Measurements from ENCODE around the gene PGK1.

The PGK1 gene

DNA sequence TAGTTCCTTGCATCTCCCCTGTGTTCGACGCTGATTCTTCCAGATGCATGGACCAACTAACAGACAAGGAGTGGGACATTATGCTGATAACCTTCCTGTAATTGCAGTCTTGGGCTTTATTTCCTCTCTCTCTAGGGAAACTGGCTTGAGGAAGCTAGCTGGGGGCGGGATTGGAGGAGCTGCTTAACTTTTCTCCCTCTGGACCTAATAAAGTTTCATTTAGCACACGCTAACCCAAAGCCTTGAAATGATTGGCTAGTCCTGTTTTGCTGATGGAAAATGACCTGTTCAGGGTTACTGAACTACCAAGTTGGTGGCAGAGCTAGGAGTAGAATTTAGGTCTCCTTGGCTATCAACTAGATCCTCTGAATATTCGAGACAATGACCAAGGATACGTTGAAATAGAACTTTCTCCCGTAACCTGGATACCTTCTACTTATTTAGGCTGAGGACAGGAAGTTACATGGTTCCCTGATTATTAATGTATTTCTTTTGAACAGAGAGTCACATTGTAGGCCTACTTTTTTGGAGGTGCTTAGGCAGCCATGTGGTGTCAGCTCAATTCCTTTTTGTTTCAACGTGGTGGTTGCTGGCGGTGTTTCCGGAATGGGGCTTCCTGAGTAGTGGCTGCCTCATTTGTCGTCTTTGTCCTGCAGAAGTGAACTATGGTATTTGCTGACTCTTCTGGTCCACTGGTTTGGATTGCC is 2.0 kb downstream of the PGK1 start:
- Histone ChIP-seq H3K9ac (ENCODE audit: low read length) (peak overlapping the region; percentile 97), H2AFZ (ENCODE audit: low read depth, low read length, severe bottlenecking) (no peak overlapping the region), H3K4me2 (ENCODE audit: low read depth, low read length, poor library complexity, severe bottlenecking) (peak overlapping the region; percentile 72), H3F3A (ENCODE audit: insufficient read depth) (no peaks in the 10 kb centered on the region), H3K36me3 (ENCODE audit: low read length) (peaks cover 20% of the 10 kb centered on the region; the same call in 1 of the 2 replicates), H3K79me2 (ENCODE audit: insufficient read depth, low read length) (peaks cover 68% of the 10 kb centered on the region), H4K20me1 (ENCODE audit: low read depth, low read length) (peaks cover 42% of the 10 kb centered on the region), H3K9me2 (replicated peaks; ENCODE audit: insufficient read depth, low read length) (no peaks in the 10 kb centered on the region), H3K27me3 (ENCODE audit: low read length) (no peaks in the 10 kb centered on the region), H3K4me3 (ENCODE audit: insufficient read depth, low read length, poor library complexity, severe bottlenecking) (peak overlapping the region; percentile 98), H3K27ac (ENCODE audit: low read depth, low read length) (no peak overlapping the region), H3K9me3 (ENCODE audit: insufficient read depth, low read length) (no peaks in the 10 kb centered on the region)
- no peak for TF ChIP-seq EZH2phosphoT487 (conservative IDR thresholded peaks at IDR 0.05; ENCODE audit: low read length)
- TF ChIP-seq, protein P1, sequence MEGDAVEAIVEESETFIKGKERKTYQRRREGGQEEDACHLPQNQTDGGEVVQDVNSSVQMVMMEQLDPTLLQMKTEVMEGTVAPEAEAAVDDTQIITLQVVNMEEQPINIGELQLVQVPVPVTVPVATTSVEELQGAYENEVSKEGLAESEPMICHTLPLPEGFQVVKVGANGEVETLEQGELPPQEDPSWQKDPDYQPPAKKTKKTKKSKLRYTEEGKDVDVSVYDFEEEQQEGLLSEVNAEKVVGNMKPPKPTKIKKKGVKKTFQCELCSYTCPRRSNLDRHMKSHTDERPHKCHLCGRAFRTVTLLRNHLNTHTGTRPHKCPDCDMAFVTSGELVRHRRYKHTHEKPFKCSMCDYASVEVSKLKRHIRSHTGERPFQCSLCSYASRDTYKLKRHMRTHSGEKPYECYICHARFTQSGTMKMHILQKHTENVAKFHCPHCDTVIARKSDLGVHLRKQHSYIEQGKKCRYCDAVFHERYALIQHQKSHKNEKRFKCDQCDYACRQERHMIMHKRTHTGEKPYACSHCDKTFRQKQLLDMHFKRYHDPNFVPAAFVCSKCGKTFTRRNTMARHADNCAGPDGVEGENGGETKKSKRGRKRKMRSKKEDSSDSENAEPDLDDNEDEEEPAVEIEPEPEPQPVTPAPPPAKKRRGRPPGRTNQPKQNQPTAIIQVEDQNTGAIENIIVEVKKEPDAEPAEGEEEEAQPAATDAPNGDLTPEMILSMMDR (IDR thresholded peaks at IDR 0.05; ENCODE audit: insufficient read depth, low read length, poor library complexity, severe bottlenecking), result no peak

DNA sequence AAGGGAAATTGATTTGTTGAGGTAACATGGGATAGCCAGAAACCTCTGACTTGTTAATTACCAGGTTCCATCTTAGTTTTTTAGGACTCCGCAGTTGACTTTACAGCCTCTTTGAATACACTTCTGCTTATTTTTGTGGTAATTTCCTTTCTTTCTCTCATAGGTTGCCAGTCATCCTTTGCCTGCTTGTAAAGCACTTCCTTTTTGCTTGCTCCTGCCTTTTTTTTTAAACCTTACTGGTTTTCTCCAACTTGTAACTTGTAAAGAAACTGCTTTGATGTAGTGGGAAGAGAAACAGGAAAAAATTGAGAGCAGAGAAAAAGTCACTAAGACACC is 2.6 kb downstream of the PGK1 start:
- H3K9me2 ChIP-seq (replicated peaks; ENCODE audit: insufficient read depth, low read length), result no peaks in the 10 kb centered on the region
- H3K4me2 ChIP-seq (ENCODE audit: low read depth, low read length, poor library complexity, severe bottlenecking), result peak overlapping the region; percentile 72
- no peak overlapping the region for H3K27ac ChIP-seq (ENCODE audit: low read depth, low read length)
- H4K20me1 ChIP-seq (ENCODE audit: low read depth, low read length), result peaks cover 44% of the 10 kb centered on the region
- H3K79me2 ChIP-seq (ENCODE audit: insufficient read depth, low read length), result peaks cover 73% of the 10 kb centered on the region
- H3F3A ChIP-seq (ENCODE audit: insufficient read depth), result no peaks in the 10 kb centered on the region
- no peaks in the 10 kb centered on the region for H3K27me3 ChIP-seq (ENCODE audit: low read length)
- no peak for TF ChIP-seq EZH2phosphoT487 (conservative IDR thresholded peaks at IDR 0.05; ENCODE audit: low read length)
- TF ChIP-seq, protein P1 (IDR thresholded peaks at IDR 0.05; ENCODE audit: insufficient read depth, low read length, poor library complexity, severe bottlenecking), result no peak
- no peak overlapping the region for H3K9ac ChIP-seq (ENCODE audit: low read length)
- no peak overlapping the region for H3K4me3 ChIP-seq (ENCODE audit: insufficient read depth, low read length, poor library complexity, severe bottlenecking)
- no peaks in the 10 kb centered on the region for H3K9me3 ChIP-seq (ENCODE audit: insufficient read depth, low read length)
- no peak overlapping the region for H2AFZ ChIP-seq (ENCODE audit: low read depth, low read length, severe bottlenecking)
- peaks cover 23% of the 10 kb centered on the region; the same call in 1 of the 2 replicates for H3K36me3 ChIP-seq (ENCODE audit: low read length)

DNA sequence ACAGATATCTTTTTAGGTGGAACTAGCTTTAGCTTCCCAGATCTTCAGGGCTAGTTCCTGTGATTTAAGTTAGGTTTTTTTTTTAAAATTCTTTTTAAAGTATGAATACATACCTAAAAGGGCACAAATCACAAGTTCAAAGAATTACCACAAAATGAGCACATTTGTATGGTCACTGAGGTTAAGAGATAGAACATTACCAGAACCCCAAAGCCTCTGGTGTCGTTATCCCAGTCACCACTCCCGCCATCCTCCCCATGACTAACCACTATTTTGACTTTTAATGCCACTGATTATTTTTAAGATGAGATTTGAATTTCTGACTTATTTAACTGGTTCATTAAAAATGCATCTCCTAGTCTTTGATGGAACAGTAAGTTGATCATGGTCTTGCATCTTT is 5.4 kb downstream of the PGK1 start:
- Histone ChIP-seq H3F3A (ENCODE audit: insufficient read depth) (no peaks in the 10 kb centered on the region), H3K4me2 (ENCODE audit: low read depth, low read length, poor library complexity, severe bottlenecking) (no peak overlapping the region), H3K36me3 (ENCODE audit: low read length) (peaks cover 28% of the 10 kb centered on the region; the same call in 1 of the 2 replicates), H3K27me3 (ENCODE audit: low read length) (no peaks in the 10 kb centered on the region), H3K9me2 (replicated peaks; ENCODE audit: insufficient read depth, low read length) (no peaks in the 10 kb centered on the region), H3K9ac (ENCODE audit: low read length) (no peak overlapping the region), H3K9me3 (ENCODE audit: insufficient read depth, low read length) (no peaks in the 10 kb centered on the region), H4K20me1 (ENCODE audit: low read depth, low read length) (peaks cover 55% of the 10 kb centered on the region), H3K79me2 (ENCODE audit: insufficient read depth, low read length) (peaks cover 94% of the 10 kb centered on the region), H3K27ac (ENCODE audit: low read depth, low read length) (no peak overlapping the region), H3K4me3 (ENCODE audit: insufficient read depth, low read length, poor library complexity, severe bottlenecking) (no peak overlapping the region), H2AFZ (ENCODE audit: low read depth, low read length, severe bottlenecking) (no peak overlapping the region)
- TF ChIP-seq EZH2phosphoT487 (conservative IDR thresholded peaks at IDR 0.05; ENCODE audit: low read length), result no peak
- TF ChIP-seq, protein P1 (IDR thresholded peaks at IDR 0.05; ENCODE audit: insufficient read depth, low read length, poor library complexity, severe bottlenecking), result no peak

Data from SU-DHL-6 (cell line).